HL-60 (cell line): ENCODE results near the gene CPT1B.

ENCODE experiments used
- CTCF ChIP-seq: IDR thresholded peaks from one replicate; pipeline ENCODE4 v1.5.1; 2011; ENCODE audit warnings: low read length, control low read depth, inconsistent platforms; ENCODE audit not compliant: insufficient read depth
- GABPA ChIP-seq: IDR thresholded peaks from 2 replicates; pipeline ENCODE4 v1.6.1; 2012; ENCODE audit warnings: low read depth
- POLR2AphosphoS5 ChIP-seq: IDR thresholded peaks from 2 replicates; pipeline ENCODE4 v1.6.1; 2012; ENCODE audit warnings: low read depth
- REST ChIP-seq: IDR thresholded peaks from 2 replicates; pipeline ENCODE4 v1.6.1; 2012; ENCODE audit warnings: low read depth; ENCODE audit not compliant: insufficient replicate concordance
- SPI1 ChIP-seq: IDR thresholded peaks from 2 replicates; pipeline ENCODE4 v1.6.1; 2012; ENCODE audit warnings: low read depth, mild to moderate bottlenecking, borderline replicate concordance

GRCh38 chr22:50576806-50577696, 1.2 kb downstream of the CPT1B start:
- no peak for TF ChIP-seq CTCF
- no peak for TF ChIP-seq REST
- TF ChIP-seq POLR2AphosphoS5 = no peak
- no peak for TF ChIP-seq SPI1
- no peak for TF ChIP-seq GABPA
